ENCODE measurements around the gene FOXN3. TPM values are rescaled to one million over a fixed set of nuclear protein-coding genes. Genes with fewer than 3 reads are reported as not detected.

FOXN3 gene
- total and polyA plus RNA-seq, 10 of the 15 experiments (the other 5 are each of a cell fraction or from before 2014, with no cell fraction given), result 4.5 to 68.9 (median 29.7) TPM

GRCh38 chr14:89384023-89384422 is 33.0 kb downstream of the FOXN3 start (continued):
- TF ChIP-seq ZNF687 (IDR thresholded peaks at IDR 0.05) (0 out of 2 replicates have a peak, but pooled peaks have one; percentile 30), CREM (IDR thresholded peaks at IDR 0.05; ENCODE audit: low read depth) (peak; percentile 50; the same call in 1 of the 2 replicates), GABPA (IDR thresholded peaks at IDR 0.05; ENCODE audit: low read depth) (no peak), PAX5 (IDR thresholded peaks at IDR 0.05; ENCODE audit: borderline replicate concordance, low read depth, low read length) (peak; percentile 95), ZBED1 (IDR thresholded peaks at IDR 0.05; ENCODE audit: borderline replicate concordance) (peak; percentile 42; the same call in 1 of the 2 replicates), YY1 (IDR thresholded peaks at IDR 0.05; ENCODE audit: low read depth, low read length) (peak; percentile 53), RUNX3 (IDR thresholded peaks at IDR 0.05; ENCODE audit: low read length) (peak; percentile 76), MEF2B (IDR thresholded peaks at IDR 0.05; ENCODE audit: partially characterized antibody, poor library complexity, severe bottlenecking) (peak; percentile 95)
